Spinal cord (tissue), 10 donors: Measurements from ENCODE around the gene TCIRG1. TPM values are rescaled to one million over a fixed set of nuclear protein-coding genes. Genes with fewer than 3 reads are reported as not detected.
A peak's percentile ranks its signal among the peaks of the same experiment; 100 is the strongest.

ENCODE experiments used
- DNase-seq, 6 donors: peaks; one replicate each; pipeline versions ENCODE4 v3.0.0 to v3.0.0-alpha.2; 2013 to 2015; ENCODE audit warnings: low spot score in 6 of 6, low read depth in 4 of 6
- H3K27ac ChIP-seq: one replicate; pipeline ENCODE4 v1.5.1; 2013; ENCODE audit warnings: low read depth, low read length, control low read depth
- H3K27me3 ChIP-seq: one replicate; pipeline ENCODE4 v1.6.1; 2013; ENCODE audit warnings: low read length; ENCODE audit not compliant: control insufficient read depth, insufficient read depth
- H3K36me3 ChIP-seq: one replicate; pipeline ENCODE4 v1.6.1; 2013; ENCODE audit warnings: low read length; ENCODE audit not compliant: control insufficient read depth, insufficient read depth
- H3K4me1 ChIP-seq: one replicate; pipeline ENCODE4 v1.6.1; 2013; ENCODE audit warnings: low read length; ENCODE audit not compliant: control insufficient read depth, insufficient read depth
- H3K4me3 ChIP-seq: one replicate; pipeline ENCODE4 v1.5.1; 2013; ENCODE audit warnings: low read depth, low read length, control low read depth
- H3K9me3 ChIP-seq: one replicate; pipeline ENCODE4 v1.6.1; 2013; ENCODE audit warnings: low read length; ENCODE audit not compliant: control insufficient read depth, insufficient read depth
- WGBS: methylation state at CpG from one replicate; pipeline ENCODE4 v1.1.5; 2013; ENCODE audit warnings: missing lambda C conversion rate; ENCODE audit not compliant: insufficient coverage; 5-methylcytosine and 5-hydroxymethylcytosine counted together
- polyA plus RNA-seq, 2 donors: library from polyadenylated mRNA; unstranded; fragments of 120-200 nt; gene quantifications; one replicate each; pipeline ENCODE4 v1.2.1, GENCODE V29; 2013; ENCODE audit not compliant: insufficient read length in 2 of 2
- small RNA-seq: library from RNA; depleted of rRNA; stranded (forward); fragments of <200 nt; gene quantifications from one replicate; pipeline ENCODE3, GENCODE V24; 2014; ENCODE audit warnings: low replicate concordance
- total RNA-seq, 2 donors: library from RNA; depleted of rRNA in 1 of 2; stranded (reverse); fragments of 120-200 nt in 1 of 2; fragments of >200 nt in 1 of 2; gene quantifications; one replicate each; pipeline versions ENCODE4 v1.2.3 to v1.2.4, GENCODE V29; 2013 to 2014
- donor health status: healthy.

TCIRG1 gene
- total and polyA plus RNA-seq, 4 donors = 9.1 to 33.5 (median 17.6) TPM

- H3K4me1 ChIP-seq = peaks cover 7% of the 10 kb centered on the region
- H3K36me3 ChIP-seq = no peaks in the 10 kb centered on the region
- H3K27ac ChIP-seq = peak overlapping the region; percentile 70
- DNase-seq = peak in 3 of 6 donors; percentile 35 to 84 (median 78)
- H3K4me3 ChIP-seq = no peak overlapping the region
- 2% methylated on average over 6 of the region's 12 CpGs for WGBS
- H3K27me3 ChIP-seq = no peaks in the 10 kb centered on the region
- no peaks in the 10 kb centered on the region for H3K9me3 ChIP-seq
Measured at GRCh38 chr11:68099474-68100405, 60.9 kb downstream of the TCIRG1 start.

Small RNAs within 50 kb of the gene (small RNA-seq; reads per million reads assigned to genes)
- gene MIR6753 = not detected

Other genes starting within 250 kb of the TCIRG1 start
- 10 to 100 TPM; 11.3 to 14.8 TPM for gene UNC93B1, start 34.9 kb upstream of the TCIRG1 start, total RNA-seq
- 10 to 100 TPM; 12.4 TPM for gene UNC93B1, start 34.9 kb upstream of the TCIRG1 start, polyA plus RNA-seq
- 1 to 10 TPM; 2.9 to 4.5 TPM for gene ALDH3B1, start 28.7 kb upstream of the TCIRG1 start, total RNA-seq
- 1 to 10 TPM; 3.3 to 4.8 TPM for gene ALDH3B1, start 28.7 kb upstream of the TCIRG1 start, polyA plus RNA-seq
- gene NDUFS8, start 8.3 kb upstream of the TCIRG1 start, total RNA-seq = 100 to 1,000 TPM in 1 of 2 donors, 10 to 100 TPM in 1; 75.0 to 203 TPM
- gene NDUFS8, start 8.3 kb upstream of the TCIRG1 start, polyA plus RNA-seq = 100 to 1,000 TPM; 148 to 157 TPM
- 10 to 100 TPM; 58.5 to 75.2 TPM for gene CHKA, start 82.4 kb downstream of the TCIRG1 start, total RNA-seq
- gene CHKA, start 82.4 kb downstream of the TCIRG1 start, polyA plus RNA-seq = 100 to 1,000 TPM in 1 of 2 donors, 10 to 100 TPM in 1; 78.9 to 112 TPM
- 10 to 100 TPM; 62.8 to 68.4 TPM for gene KMT5B, start 174.3 kb downstream of the TCIRG1 start, total RNA-seq
- 10 to 100 TPM; 61.7 to 69.5 TPM for gene KMT5B, start 174.3 kb downstream of the TCIRG1 start, polyA plus RNA-seq
- gene C11orf24, start 232.9 kb downstream of the TCIRG1 start, total RNA-seq = 10 to 100 TPM; 12.7 to 13.7 TPM
- gene C11orf24, start 232.9 kb downstream of the TCIRG1 start, polyA plus RNA-seq = 10 to 100 TPM; 25.1 to 31.9 TPM